Measurements from ENCODE around the gene C9orf78.

Gene C9orf78

DNA sequence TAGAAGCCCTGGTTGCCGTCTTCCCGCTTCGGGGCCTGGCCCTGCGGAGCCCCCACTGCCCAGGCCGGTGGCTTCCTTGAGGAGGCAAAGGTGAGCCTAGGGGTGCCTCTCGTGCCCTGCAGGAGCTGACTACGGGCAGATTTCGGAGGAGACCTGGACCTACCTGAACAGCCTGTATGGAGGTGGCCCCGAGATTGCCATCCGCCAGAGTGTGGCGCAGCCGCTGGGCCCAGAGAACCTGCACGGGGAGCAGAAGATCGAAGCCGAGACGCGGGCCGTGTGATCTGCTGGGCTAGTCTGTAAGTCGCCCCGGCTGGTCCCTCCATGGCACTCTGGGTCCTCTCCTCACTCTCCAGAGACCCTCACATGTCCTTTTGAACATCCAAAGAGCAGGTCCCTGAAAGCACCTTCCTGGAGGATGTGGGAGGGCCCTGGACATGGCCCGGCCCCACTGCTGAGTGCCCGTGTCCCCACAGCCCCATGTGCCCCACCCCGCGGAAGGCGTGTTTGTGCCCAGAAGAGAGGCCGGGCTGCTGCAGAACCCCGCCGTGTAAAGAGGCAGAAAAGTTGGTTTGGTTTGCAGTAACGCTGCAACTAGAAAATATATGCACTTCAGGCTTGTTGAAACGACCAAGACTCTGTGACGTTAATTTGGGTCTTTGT lies 45.0 kb upstream of the C9orf78 start:
- TF ChIP-seq POLR2AphosphoS5 (IDR thresholded peaks at IDR 0.05; ENCODE audit: low read depth, low read length), result no peak
- no peak for TF ChIP-seq TAF1 (IDR thresholded peaks at IDR 0.05; ENCODE audit: borderline replicate concordance, insufficient read depth, low read length)
- no peak for TF ChIP-seq FOXP2 (optimal IDR thresholded peaks at IDR 0.05; ENCODE audit: borderline replicate concordance, extremely low read depth, extremely low read length, insufficient read depth)
- TF ChIP-seq REST (IDR thresholded peaks at IDR 0.05; ENCODE audit: insufficient read depth in 1 of 2, low read depth in 2 of 2, low read length in 2 of 2), result no peak
- no peak for TF ChIP-seq SIN3A (IDR thresholded peaks at IDR 0.05; ENCODE audit: borderline replicate concordance, insufficient read depth, low read length)

DNA sequence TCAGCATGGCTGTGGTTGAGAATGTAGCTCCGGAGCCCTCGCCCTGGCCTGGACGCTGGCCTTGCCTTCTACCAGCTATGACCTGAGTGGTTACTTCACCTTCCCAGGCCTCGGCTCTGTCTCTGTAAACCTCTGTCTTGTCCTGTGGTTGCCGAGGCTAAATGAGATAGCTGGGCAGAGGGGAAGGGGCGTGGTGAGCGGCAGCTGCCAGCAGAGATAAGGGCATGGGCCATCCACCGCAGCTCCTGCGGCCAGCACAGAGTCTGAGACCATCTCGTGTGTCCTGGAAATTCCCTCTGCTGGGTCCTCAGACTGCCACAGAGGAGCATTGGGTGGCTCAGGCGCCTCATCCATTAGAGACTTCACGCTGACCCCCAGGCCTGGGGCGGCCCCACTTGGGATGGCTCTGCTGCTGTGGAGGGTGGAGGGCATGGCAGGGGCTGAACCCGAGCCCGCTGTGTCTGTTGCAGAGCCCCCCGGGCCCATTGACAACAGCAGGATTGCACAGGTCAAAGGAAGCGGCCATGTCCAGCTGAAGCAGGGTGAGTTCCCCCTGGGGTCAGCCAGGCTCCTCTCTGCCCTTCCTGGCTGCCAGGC lies 44.1 kb upstream of the C9orf78 start:
- TF ChIP-seq SIN3A (IDR thresholded peaks at IDR 0.05; ENCODE audit: borderline replicate concordance, insufficient read depth, low read length) (no peak), POLR2AphosphoS5 (IDR thresholded peaks at IDR 0.05; ENCODE audit: low read depth, low read length) (no peak), TAF1 (IDR thresholded peaks at IDR 0.05; ENCODE audit: borderline replicate concordance, insufficient read depth, low read length) (no peak), REST (IDR thresholded peaks at IDR 0.05; ENCODE audit: insufficient read depth in 1 of 2, low read depth in 2 of 2, low read length in 2 of 2) (no peak)

- no peak for TF ChIP-seq SIN3A (IDR thresholded peaks at IDR 0.05; ENCODE audit: borderline replicate concordance, insufficient read depth, low read length)
- TF ChIP-seq POLR2AphosphoS5 (IDR thresholded peaks at IDR 0.05; ENCODE audit: low read depth, low read length), result no peak
- no peak for TF ChIP-seq TAF1 (IDR thresholded peaks at IDR 0.05; ENCODE audit: borderline replicate concordance, insufficient read depth, low read length)
- no peak for TF ChIP-seq FOXP2 (optimal IDR thresholded peaks at IDR 0.05; ENCODE audit: borderline replicate concordance, extremely low read depth, extremely low read length, insufficient read depth)
- no peak for TF ChIP-seq REST (IDR thresholded peaks at IDR 0.05; ENCODE audit: insufficient read depth in 1 of 2, low read depth in 2 of 2, low read length in 2 of 2)
These were observed 43.2 kb upstream of the C9orf78 start for GRCh38 chr9:129878291-129878690.

- no peak for TF ChIP-seq POLR2AphosphoS5 (IDR thresholded peaks at IDR 0.05; ENCODE audit: low read depth, low read length)
- TF ChIP-seq SIN3A (IDR thresholded peaks at IDR 0.05; ENCODE audit: borderline replicate concordance, insufficient read depth, low read length), result no peak
These were observed 41.7 kb upstream of the C9orf78 start for GRCh38 chr9:129876815-129877214.

- TF ChIP-seq TAF1 (IDR thresholded peaks at IDR 0.05; ENCODE audit: borderline replicate concordance, insufficient read depth, low read length) (no peak), SIN3A (IDR thresholded peaks at IDR 0.05; ENCODE audit: borderline replicate concordance, insufficient read depth, low read length) (no peak), REST (IDR thresholded peaks at IDR 0.05; ENCODE audit: insufficient read depth in 1 of 2, low read depth in 2 of 2, low read length in 2 of 2) (no peak), FOXP2 (optimal IDR thresholded peaks at IDR 0.05; ENCODE audit: borderline replicate concordance, extremely low read depth, extremely low read length, insufficient read depth) (no peak), POLR2AphosphoS5 (IDR thresholded peaks at IDR 0.05; ENCODE audit: low read depth, low read length) (no peak)
These were observed 40.8 kb upstream of the C9orf78 start for GRCh38 chr9:129875687-129876395.

Measured in PFSK-1 (cell line).